ENCODE results near the gene ANKRD40CL. TPM values are rescaled to one million over a fixed set of nuclear protein-coding genes. Genes with fewer than 3 reads are reported as not detected.
"Not testable (repeated sequence)": the region's sequence is repeated elsewhere in the genome, so short reads cannot be mapped to it uniquely, and the experiment has no call there.

Gene ANKRD40CL
- total RNA-seq, 4 donors from 2014 or later = not detected

DNA sequence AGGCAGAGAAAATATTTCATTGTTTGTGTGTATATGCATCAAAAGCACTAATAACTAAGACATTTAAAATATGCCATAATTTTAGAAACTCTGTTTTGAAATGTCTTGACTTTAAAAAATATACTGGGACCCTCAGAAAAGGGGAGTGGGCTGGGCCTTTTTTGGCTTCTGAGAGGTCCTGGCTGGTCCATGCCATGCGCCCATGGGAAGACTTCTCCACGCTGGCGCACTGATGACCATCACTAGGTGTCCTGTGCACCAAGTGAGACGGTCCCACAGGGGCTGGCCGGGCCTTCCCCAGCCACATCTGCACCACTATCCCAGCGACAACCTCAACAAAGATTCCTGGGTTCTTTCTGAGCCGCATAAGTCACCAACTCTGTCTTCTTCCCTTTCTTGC lies 41.1 kb upstream of the ANKRD40CL start:
- TF ChIP-seq, protein P1, sequence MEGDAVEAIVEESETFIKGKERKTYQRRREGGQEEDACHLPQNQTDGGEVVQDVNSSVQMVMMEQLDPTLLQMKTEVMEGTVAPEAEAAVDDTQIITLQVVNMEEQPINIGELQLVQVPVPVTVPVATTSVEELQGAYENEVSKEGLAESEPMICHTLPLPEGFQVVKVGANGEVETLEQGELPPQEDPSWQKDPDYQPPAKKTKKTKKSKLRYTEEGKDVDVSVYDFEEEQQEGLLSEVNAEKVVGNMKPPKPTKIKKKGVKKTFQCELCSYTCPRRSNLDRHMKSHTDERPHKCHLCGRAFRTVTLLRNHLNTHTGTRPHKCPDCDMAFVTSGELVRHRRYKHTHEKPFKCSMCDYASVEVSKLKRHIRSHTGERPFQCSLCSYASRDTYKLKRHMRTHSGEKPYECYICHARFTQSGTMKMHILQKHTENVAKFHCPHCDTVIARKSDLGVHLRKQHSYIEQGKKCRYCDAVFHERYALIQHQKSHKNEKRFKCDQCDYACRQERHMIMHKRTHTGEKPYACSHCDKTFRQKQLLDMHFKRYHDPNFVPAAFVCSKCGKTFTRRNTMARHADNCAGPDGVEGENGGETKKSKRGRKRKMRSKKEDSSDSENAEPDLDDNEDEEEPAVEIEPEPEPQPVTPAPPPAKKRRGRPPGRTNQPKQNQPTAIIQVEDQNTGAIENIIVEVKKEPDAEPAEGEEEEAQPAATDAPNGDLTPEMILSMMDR (IDR thresholded peaks at IDR 0.05) = no peak
- TF ChIP-seq POLR2A (IDR thresholded peaks at IDR 0.05) = no peak
- no peak overlapping the region for H3K27ac ChIP-seq
- no peak overlapping the region for H3K4me3 ChIP-seq
- no peaks in the 10 kb centered on the region for H3K27me3 ChIP-seq
- no peak for DNase-seq (ENCODE audit: low spot score in 2 of 2)
- no peaks in the 10 kb centered on the region for H3K9me3 ChIP-seq
- H3K4me1 ChIP-seq = no peaks in the 10 kb centered on the region
- WGBS, 2 donors = 90 to 98% methylated on average over 7 of the region's 7 CpGs
- no peaks in the 10 kb centered on the region for H3K36me3 ChIP-seq

DNA sequence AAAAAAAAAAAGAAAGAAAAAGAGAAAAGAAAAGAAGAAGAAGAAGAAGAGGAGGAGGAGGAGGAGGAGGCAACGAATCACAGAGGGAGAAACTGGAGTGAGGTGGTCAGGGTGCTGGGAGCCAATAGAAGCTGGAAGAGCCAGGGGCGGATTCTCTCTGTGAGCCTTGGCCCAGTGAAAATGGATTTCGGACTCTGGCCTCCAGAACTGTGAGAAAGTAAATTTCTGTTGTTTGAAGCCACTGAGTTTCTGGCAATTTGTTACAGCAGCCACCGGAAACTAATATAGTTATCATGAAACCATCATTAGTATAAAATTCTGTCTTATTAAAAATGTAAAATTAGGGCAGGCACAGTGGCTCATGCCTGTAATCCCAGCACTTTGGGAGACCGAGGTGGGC lies 40.4 kb upstream of the ANKRD40CL start:
- Histone ChIP-seq H3K4me3 (no peak overlapping the region), H3K27me3 (no peaks in the 10 kb centered on the region), H3K27ac (no peak overlapping the region), H3K9me3 (no peaks in the 10 kb centered on the region), H3K36me3 (no peaks in the 10 kb centered on the region), H3K4me1 (no peaks in the 10 kb centered on the region)
- WGBS, 2 donors = 82 to 85% methylated on average over 5 of the region's 5 CpGs
- no peak for DNase-seq (ENCODE audit: low spot score in 2 of 2)
- TF ChIP-seq POLR2A (IDR thresholded peaks at IDR 0.05) (no peak), EP300 (IDR thresholded peaks at IDR 0.05) (no peak)
- TF ChIP-seq, protein P1 (IDR thresholded peaks at IDR 0.05) = no peak

DNA sequence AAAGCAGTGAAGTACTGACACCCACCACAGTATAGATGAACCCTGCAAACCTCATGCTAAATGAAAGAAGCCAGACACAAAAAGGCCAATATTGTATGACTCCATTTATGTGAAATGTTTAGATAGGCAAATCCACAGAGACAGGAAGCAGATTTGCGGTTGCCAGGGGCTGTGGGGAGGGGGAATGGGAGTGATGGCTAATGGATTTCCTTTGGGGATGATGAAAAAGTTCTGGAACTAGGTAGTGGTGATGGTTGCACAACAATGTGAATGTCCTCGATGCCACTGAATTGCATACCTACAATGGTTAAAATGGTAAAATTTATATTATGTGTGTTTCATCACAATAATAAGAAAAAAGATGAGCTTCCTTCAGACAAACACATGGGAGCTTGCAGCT lies 39.7 kb upstream of the ANKRD40CL start:
- no peaks in the 10 kb centered on the region for H3K36me3 ChIP-seq
- no peak for DNase-seq (ENCODE audit: low spot score in 2 of 2)
- no peaks in the 10 kb centered on the region for H3K9me3 ChIP-seq
- H3K4me1 ChIP-seq = no peaks in the 10 kb centered on the region
- TF ChIP-seq POLR2A (IDR thresholded peaks at IDR 0.05) = no peak
- TF ChIP-seq, protein P1 (IDR thresholded peaks at IDR 0.05) = no peak
- no peak for TF ChIP-seq EP300 (IDR thresholded peaks at IDR 0.05)
- 64 to 65% methylated on average over 2 of the region's 2 CpGs for WGBS, 2 donors
- H3K4me3 ChIP-seq = no peak overlapping the region
- H3K27me3 ChIP-seq = no peaks in the 10 kb centered on the region
- no peak overlapping the region for H3K27ac ChIP-seq

DNA sequence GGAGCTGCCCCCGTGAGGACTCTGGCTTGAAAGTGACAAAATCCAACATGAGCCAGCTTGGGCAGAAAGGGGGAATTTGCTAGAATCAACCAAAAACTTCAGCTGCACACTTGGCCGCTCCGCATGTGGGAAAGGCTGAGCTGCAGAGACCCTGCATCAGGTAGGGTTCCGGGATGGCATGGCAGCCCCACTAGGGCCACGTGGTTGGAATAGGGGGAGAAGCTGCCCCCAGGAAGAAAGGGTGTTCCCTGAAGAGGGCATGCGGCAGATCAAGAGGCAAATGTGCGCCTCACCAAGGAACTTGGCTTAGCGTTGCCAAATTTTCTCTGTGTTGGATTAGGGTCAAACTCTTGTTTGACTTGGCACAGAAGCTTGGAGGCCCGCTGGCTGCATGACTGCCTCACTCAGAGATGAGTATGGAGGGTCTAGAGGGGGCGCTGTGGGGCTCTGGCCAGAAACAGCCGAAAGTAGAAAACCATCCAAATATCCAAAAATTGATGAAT lies 38.9 kb upstream of the ANKRD40CL start:
- no peak overlapping the region for H3K27ac ChIP-seq
- TF ChIP-seq POLR2A (IDR thresholded peaks at IDR 0.05) (no peak), EP300 (IDR thresholded peaks at IDR 0.05) (no peak)
- TF ChIP-seq, protein P1 (IDR thresholded peaks at IDR 0.05) = no peak
- no peaks in the 10 kb centered on the region for H3K9me3 ChIP-seq
- WGBS, 2 donors = 51 to 65% methylated on average over 11 of the region's 11 CpGs
- H3K27me3 ChIP-seq = no peaks in the 10 kb centered on the region
- H3K4me3 ChIP-seq = no peak overlapping the region
- no peaks in the 10 kb centered on the region for H3K36me3 ChIP-seq
- no peak for DNase-seq (ENCODE audit: low spot score in 2 of 2)
- no peaks in the 10 kb centered on the region for H3K4me1 ChIP-seq

DNA sequence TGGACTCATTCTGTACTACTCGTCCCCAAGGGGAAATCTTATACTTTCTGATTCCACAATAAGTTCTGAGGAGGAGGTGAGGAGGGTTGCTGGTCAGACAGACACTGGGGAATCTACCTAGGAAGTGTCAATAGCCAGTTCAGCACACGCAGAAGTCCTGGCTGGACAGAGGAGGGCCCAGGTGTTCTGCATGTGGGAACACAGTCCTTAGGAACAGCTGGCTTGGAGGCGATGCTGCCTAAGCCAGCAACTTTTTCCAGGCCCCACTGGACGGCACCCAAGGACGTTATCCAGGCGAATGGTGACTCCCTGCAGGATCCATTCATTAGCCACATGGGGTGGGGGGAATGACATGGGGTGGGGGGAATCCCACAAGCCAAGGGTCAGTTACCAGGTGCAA lies 38.2 kb upstream of the ANKRD40CL start:
- TF ChIP-seq POLR2A (IDR thresholded peaks at IDR 0.05) (no peak), EP300 (IDR thresholded peaks at IDR 0.05) (no peak)
- TF ChIP-seq, protein P1 (IDR thresholded peaks at IDR 0.05) = no peak
- Histone ChIP-seq H3K4me1 (no peaks in the 10 kb centered on the region), H3K36me3 (no peaks in the 10 kb centered on the region), H3K27me3 (no peaks in the 10 kb centered on the region), H3K9me3 (no peaks in the 10 kb centered on the region), H3K4me3 (no peak overlapping the region), H3K27ac (no peak overlapping the region)
- no peak for DNase-seq (ENCODE audit: low spot score in 2 of 2)
- WGBS, 2 donors = 71 to 79% methylated on average over 5 to 6 of the region's 6 CpGs

DNA sequence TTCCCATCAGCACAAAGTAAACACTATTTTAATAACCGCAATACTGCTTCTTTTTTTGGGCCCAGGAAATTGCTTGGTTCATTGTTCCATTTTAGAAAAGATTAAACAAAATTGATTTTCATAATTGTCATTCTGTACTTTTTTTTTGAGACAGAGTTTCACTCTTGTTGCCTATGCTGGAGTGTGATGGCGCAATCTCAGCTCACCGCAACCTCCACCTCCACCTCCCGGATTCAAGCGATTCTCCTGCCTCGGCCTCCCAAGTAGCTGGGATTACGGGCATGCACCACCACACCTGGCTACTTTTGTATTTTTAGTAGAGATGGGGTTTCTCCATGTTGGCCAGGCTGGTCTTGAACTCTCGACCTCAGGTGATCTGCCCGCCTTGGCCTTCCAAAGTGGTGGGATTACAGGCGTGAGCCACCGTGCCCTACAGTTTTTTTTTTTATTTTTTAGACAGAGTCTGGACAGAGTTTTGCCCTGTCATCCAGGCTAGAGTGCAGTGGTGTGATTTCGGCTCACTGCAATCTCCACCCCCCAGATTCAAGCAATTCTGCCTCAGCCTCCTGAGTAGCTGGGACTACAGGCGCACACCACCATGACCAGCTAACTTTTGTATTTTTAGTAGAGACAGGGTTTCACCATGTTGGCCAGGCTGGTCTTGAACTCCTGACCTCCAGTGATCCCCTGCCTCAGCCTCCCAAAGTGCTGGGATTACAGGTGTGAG lies 37.6 kb upstream of the ANKRD40CL start:
- not testable (repeated sequence) for H3K4me3 ChIP-seq; DNase-seq (ENCODE audit: low spot score in 2 of 2); H3K36me3 ChIP-seq; H3K27ac ChIP-seq; H3K27me3 ChIP-seq; H3K9me3 ChIP-seq; H3K4me1 ChIP-seq
- WGBS, 2 donors = 95 to 98% methylated on average over 13 of the region's 13 CpGs

Measured in tibial nerve (tissue), 4 donors.